ENCODE data around the gene KRTAP10-1. TPM values are rescaled to one million over a fixed set of nuclear protein-coding genes. Genes with fewer than 3 reads are reported as not detected.

The KRTAP10-1 gene
- total RNA-seq, 1 experiment from 2014 or later: not detected

- DNase-seq: peak; percentile 82
- Mint-ChIP-seq H3K4me1 (peaks cover 46 to 54% of the 10 kb centered on the region in 2 experiments), H3K36me3 (ENCODE audit: insufficient read depth in 1 of 3, low read depth in 3 of 3) (peaks cover 0 to 19% (median 9%) of the 10 kb centered on the region in 3 experiments; a peak in 3 of 7 replicates), H3K9me3 (peaks cover 10 to 20% of the 10 kb centered on the region in 2 experiments; a peak in 4 of 5 replicates), H3K27me3 (ENCODE audit: low read depth) (peaks cover 3% of the 10 kb centered on the region), H3K27ac (peak overlapping the region; percentile 0 to 87 (median 78); a peak in 6 of 7 replicates), H3K4me3 (no peak overlapping the region; a peak in 1 of 5 replicates)
- Histone ChIP-seq H2BK20ac (ENCODE audit: low read depth, low read length, poor library complexity, severe bottlenecking) (peak overlapping the region; percentile 46), H3K79me1 (ENCODE audit: insufficient read depth, low read depth, low read length, poor library complexity, severe bottlenecking) (no peaks in the 10 kb centered on the region), H3K18ac (ENCODE audit: insufficient read length, low read depth, low read length) (peak overlapping the region; percentile 89), H3T11ph (ENCODE audit: low read length) (peak overlapping the region; percentile 20), H3K9ac (ENCODE audit: extremely low read depth, insufficient read length, low read length) (no peak overlapping the region), H2AK5ac (ENCODE audit: insufficient read length, low read length) (no peak overlapping the region), H2BK5ac (ENCODE audit: insufficient read length, low read length) (no peak overlapping the region), H3K4me2 (ENCODE audit: insufficient read depth, insufficient read length, low read length) (no peak overlapping the region), H4K8ac (replicated peaks; ENCODE audit: insufficient read length, low read depth, low read length) (no peak overlapping the region), H3K23me2 (ENCODE audit: insufficient read length, low read depth, low read length, poor library complexity, severe bottlenecking) (no peaks in the 10 kb centered on the region), H4K5ac (ENCODE audit: insufficient read length, low read depth, low read length) (no peak overlapping the region), H3K23ac (ENCODE audit: insufficient read length, low read depth, low read length) (no peak overlapping the region), H2BK12ac (ENCODE audit: insufficient read length, low read depth, low read length) (no peak overlapping the region), H3K56ac (ENCODE audit: insufficient read length, low read depth, low read length) (no peak overlapping the region), H2BK120ac (ENCODE audit: low read depth, low read length, poor library complexity, severe bottlenecking) (peak overlapping the region; percentile 83), H3K27me3 (ENCODE audit: insufficient read depth, low read length) (no peaks in the 10 kb centered on the region), H4K91ac (ENCODE audit: insufficient read length, low read depth, low read length) (no peak overlapping the region), H3K27ac (ENCODE audit: insufficient read length, low read depth, low read length) (peak overlapping the region; percentile 7), H3K9me3 (ENCODE audit: control insufficient read depth, low read depth, low read length) (no peaks in the 10 kb centered on the region), H4K20me1 (ENCODE audit: control insufficient read depth, insufficient read depth, insufficient read length) (no peaks in the 10 kb centered on the region), H3K79me2 (ENCODE audit: insufficient read depth, low read length) (no peaks in the 10 kb centered on the region), H3K14ac (ENCODE audit: insufficient read depth, low read length) (peak overlapping the region; percentile 59; the same call in 1 of the 2 replicates), H2AFZ (ENCODE audit: low read length) (no peak overlapping the region), H2BK15ac (ENCODE audit: low read depth, low read length) (no peak overlapping the region), H3K4ac (ENCODE audit: low read depth, low read length) (no peak overlapping the region; the same call in 1 of the 2 replicates), H3K4me1 (ENCODE audit: insufficient read depth, low read length) (peaks cover 6% of the 10 kb centered on the region; the same call in 1 of the 2 replicates)
- WGBS (ENCODE audit: extremely low coverage, insufficient read length, low lambda C conversion rate): no CpG with 5 or more reads among the region's 14 CpGs
- no peak for TF ChIP-seq CTCF (conservative IDR thresholded peaks at IDR 0.05)
Measured at GRCh38 chr21:44548922-44549321, 8.9 kb upstream of the KRTAP10-1 start.
